HUES64 (cell line): ENCODE measurements around the gene BMAL1.
"Not testable (repeated sequence)": the region's sequence is repeated elsewhere in the genome, so short reads cannot be mapped to it uniquely, and the experiment has no call there.

Source experiments
- H3K27ac ChIP-seq: 2 replicates; pipeline ENCODE4 v1.7.0; 2013; ENCODE audit warnings: low read depth, low read length, inconsistent platforms
- H3K27me3 ChIP-seq: 2 replicates; pipeline ENCODE4 v1.6.1; 2013; ENCODE audit warnings: mild to moderate bottlenecking, low read length; ENCODE audit not compliant: insufficient read depth
- H3K36me3 ChIP-seq: 2 replicates; pipeline ENCODE4 v1.6.1; 2013; ENCODE audit warnings: mild to moderate bottlenecking, low read length; ENCODE audit not compliant: insufficient read depth
- H3K4me1 ChIP-seq: 2 replicates; pipeline ENCODE4 v1.6.1; 2013; ENCODE audit warnings: mild to moderate bottlenecking, low read length, moderate library complexity; ENCODE audit not compliant: insufficient read depth
- H3K4me3 ChIP-seq: 2 replicates; pipeline ENCODE4 v1.5.1; 2013; ENCODE audit warnings: mild to moderate bottlenecking, low read length, moderate library complexity
- H3K9ac ChIP-seq: 2 replicates; pipeline ENCODE4 v1.6.1; 2013; ENCODE audit warnings: mild to moderate bottlenecking, low read depth, low read length
- H3K9me3 ChIP-seq: 2 replicates; pipeline ENCODE4 v1.6.1; 2013; ENCODE audit warnings: low read depth, low read length; ENCODE audit not compliant: insufficient read depth
- WGBS: fragments of 150-250, 120-280 bp; methylation state at CpG from one replicate; pipeline ENCODE4 v1.1.7; 2013; ENCODE audit warnings: missing lambda C conversion rate; 5-methylcytosine and 5-hydroxymethylcytosine counted together

The BMAL1 gene

GRCh38 chr11:13247606-13248296, 29.8 kb upstream of the BMAL1 start:
- Histone ChIP-seq H3K27ac (no peak overlapping the region), H3K9ac (no peak overlapping the region), H3K4me3 (no peak overlapping the region), H3K4me1 (peaks cover 16% of the 10 kb centered on the region), H3K36me3 (no peaks in the 10 kb centered on the region), H3K9me3 (no peaks in the 10 kb centered on the region), H3K27me3 (no peaks in the 10 kb centered on the region)
- 91% methylated on average over 5 of the region's 5 CpGs for WGBS

- no peaks in the 10 kb centered on the region for H3K36me3 ChIP-seq
- no peak overlapping the region for H3K4me3 ChIP-seq
- H3K9ac ChIP-seq = no peak overlapping the region
- no peaks in the 10 kb centered on the region for H3K27me3 ChIP-seq
- WGBS = 89% methylated on average over 2 of the region's 2 CpGs
- no peak overlapping the region for H3K27ac ChIP-seq
- peaks cover 11% of the 10 kb centered on the region for H3K4me1 ChIP-seq
- H3K9me3 ChIP-seq = no peaks in the 10 kb centered on the region
Measured at GRCh38 chr11:13249177-13249576, 28.4 kb upstream of the BMAL1 start.

- no peaks in the 10 kb centered on the region for H3K27me3 ChIP-seq
- no peak overlapping the region for H3K4me3 ChIP-seq
- H3K9ac ChIP-seq = no peak overlapping the region
- no peak overlapping the region for H3K27ac ChIP-seq
- H3K9me3 ChIP-seq = no peaks in the 10 kb centered on the region
- H3K4me1 ChIP-seq = peaks cover 11% of the 10 kb centered on the region
- H3K36me3 ChIP-seq = no peaks in the 10 kb centered on the region
- 30% methylated on average over 2 of the region's 2 CpGs for WGBS
Measured at GRCh38 chr11:13249992-13250391, 27.6 kb upstream of the BMAL1 start.

GRCh38 chr11:13251966-13252365, 25.6 kb upstream of the BMAL1 start:
- Histone ChIP-seq H3K4me1 (peaks cover 11% of the 10 kb centered on the region), H3K9me3 (no peaks in the 10 kb centered on the region), H3K4me3 (no peak overlapping the region), H3K36me3 (no peaks in the 10 kb centered on the region), H3K27me3 (no peaks in the 10 kb centered on the region), H3K27ac (no peak overlapping the region), H3K9ac (no peak overlapping the region)
- whole genome bisulfite sequencing = 91% methylated on average over 2 of the region's 2 CpGs

GRCh38 chr11:13252438-13252837, 25.2 kb upstream of the BMAL1 start:
- no peaks in the 10 kb centered on the region for H3K27me3 ChIP-seq
- H3K9me3 ChIP-seq = no peaks in the 10 kb centered on the region
- peaks cover 11% of the 10 kb centered on the region for H3K4me1 ChIP-seq
- 88% methylated on average over 4 of the region's 4 CpGs for WGBS
- no peak overlapping the region for H3K9ac ChIP-seq
- H3K27ac ChIP-seq = no peak overlapping the region
- H3K4me3 ChIP-seq = no peak overlapping the region
- no peaks in the 10 kb centered on the region for H3K36me3 ChIP-seq

- Histone ChIP-seq H3K27ac (no peak overlapping the region), H3K4me3 (no peak overlapping the region), H3K9ac (no peak overlapping the region), H3K4me1 (peaks cover 34% of the 10 kb centered on the region), H3K9me3 (no peaks in the 10 kb centered on the region), H3K36me3 (no peaks in the 10 kb centered on the region), H3K27me3 (no peaks in the 10 kb centered on the region)
- 91% methylated on average over 3 of the region's 3 CpGs for WGBS
Measured at GRCh38 chr11:13256216-13256615, 21.4 kb upstream of the BMAL1 start.

- not testable (repeated sequence) for H3K36me3 ChIP-seq, H3K9ac ChIP-seq, H3K4me3 ChIP-seq, H3K27ac ChIP-seq, H3K9me3 ChIP-seq, H3K27me3 ChIP-seq
- WGBS = 90% methylated on average over 9 of the region's 9 CpGs
- H3K4me1 ChIP-seq = peaks cover 41% of the 10 kb centered on the region
Measured at GRCh38 chr11:13258061-13258460, 19.5 kb upstream of the BMAL1 start.

GRCh38 chr11:13258855-13259254, 18.7 kb upstream of the BMAL1 start:
- no peak overlapping the region for H3K9ac ChIP-seq
- WGBS = 25% methylated on average over 1 of the region's 1 CpG

GRCh38 chr11:13259374-13259773, 18.2 kb upstream of the BMAL1 start:
- Histone ChIP-seq H3K4me1 (peaks cover 41% of the 10 kb centered on the region), H3K27me3 (no peaks in the 10 kb centered on the region), H3K9ac (no peak overlapping the region), H3K27ac (no peak overlapping the region), H3K9me3 (no peaks in the 10 kb centered on the region), H3K36me3 (no peaks in the 10 kb centered on the region), H3K4me3 (no peak overlapping the region)
- WGBS = 89% methylated on average over 4 of the region's 4 CpGs

More at GRCh38 chr11:13258855-13259254, 18.7 kb upstream of the BMAL1 start:
- peaks cover 41% of the 10 kb centered on the region for H3K4me1 ChIP-seq
- H3K4me3 ChIP-seq = no peak overlapping the region
- peak overlapping the region; percentile 14; the same call in 1 of the 2 replicates for H3K27ac ChIP-seq
- H3K27me3 ChIP-seq = no peaks in the 10 kb centered on the region
- H3K9me3 ChIP-seq = no peaks in the 10 kb centered on the region
- no peaks in the 10 kb centered on the region for H3K36me3 ChIP-seq

GRCh38 chr11:13260201-13260962, 17.2 kb upstream of the BMAL1 start:
- 67% methylated on average over 7 of the region's 7 CpGs for WGBS
- no peaks in the 10 kb centered on the region for H3K9me3 ChIP-seq
- H3K27ac ChIP-seq = no peak overlapping the region
- no peaks in the 10 kb centered on the region for H3K27me3 ChIP-seq
- H3K36me3 ChIP-seq = no peaks in the 10 kb centered on the region
- peaks cover 45% of the 10 kb centered on the region for H3K4me1 ChIP-seq
- H3K4me3 ChIP-seq = no peak overlapping the region
- H3K9ac ChIP-seq = no peak overlapping the region

- no peaks in the 10 kb centered on the region for H3K36me3 ChIP-seq
- no peak overlapping the region for H3K4me3 ChIP-seq
- H3K27me3 ChIP-seq = no peaks in the 10 kb centered on the region
- H3K9ac ChIP-seq = peak overlapping the region; percentile 10; the same call in 1 of the 2 replicates
- WGBS = 88% methylated on average over 16 of the region's 16 CpGs
- peaks cover 45% of the 10 kb centered on the region for H3K4me1 ChIP-seq
- no peak overlapping the region for H3K27ac ChIP-seq
- no peaks in the 10 kb centered on the region for H3K9me3 ChIP-seq
Measured at GRCh38 chr11:13260963-13261588, 16.5 kb upstream of the BMAL1 start.
